ENCODE data around the gene ATG101. TPM values are rescaled to one million over a fixed set of nuclear protein-coding genes. Genes with fewer than 3 reads are reported as not detected.

The ATG101 gene
- total RNA-seq, 2 donors from 2014 or later, result 26.8 to 36.9 TPM

DNA sequence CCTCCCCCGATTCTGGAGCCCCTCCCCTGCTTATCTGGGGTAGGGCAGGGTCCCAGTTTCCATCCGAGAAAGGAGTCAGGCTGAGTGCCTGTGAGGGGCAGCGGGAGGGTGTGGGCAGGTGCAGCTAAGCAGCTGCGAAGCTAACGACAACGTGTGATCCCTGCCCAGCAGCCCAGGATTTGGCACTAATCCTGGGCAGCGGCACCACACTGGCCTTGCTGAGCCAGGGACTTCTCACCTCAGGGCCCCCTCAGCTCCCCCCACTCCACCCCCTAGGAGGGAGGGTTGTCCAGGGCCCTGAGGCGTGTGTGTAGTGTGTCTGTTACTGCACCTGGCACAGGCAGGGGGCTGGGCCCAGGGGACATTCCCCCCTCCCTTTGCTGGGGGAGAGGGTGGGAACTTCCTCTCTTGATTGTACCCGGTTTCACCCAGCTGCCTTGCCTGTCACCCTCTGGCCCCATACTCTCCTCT, 11.5 kb downstream of the ATG101 start:
- Histone ChIP-seq H3K27me3 (no peaks in the 10 kb centered on the region), H3K4me3 (no peak overlapping the region), H3K27ac (peak overlapping the region; percentile 63 to 75), H3K4me1 (peaks cover 0 to 29% of the 10 kb centered on the region in 2 donors), H3K9me3 (no peaks in the 10 kb centered on the region), H3K36me3 (peaks cover 21% of the 10 kb centered on the region)
- no peak for TF ChIP-seq CTCF (IDR thresholded peaks at IDR 0.05)
- no peak for DNase-seq (ENCODE audit: low spot score)

DNA sequence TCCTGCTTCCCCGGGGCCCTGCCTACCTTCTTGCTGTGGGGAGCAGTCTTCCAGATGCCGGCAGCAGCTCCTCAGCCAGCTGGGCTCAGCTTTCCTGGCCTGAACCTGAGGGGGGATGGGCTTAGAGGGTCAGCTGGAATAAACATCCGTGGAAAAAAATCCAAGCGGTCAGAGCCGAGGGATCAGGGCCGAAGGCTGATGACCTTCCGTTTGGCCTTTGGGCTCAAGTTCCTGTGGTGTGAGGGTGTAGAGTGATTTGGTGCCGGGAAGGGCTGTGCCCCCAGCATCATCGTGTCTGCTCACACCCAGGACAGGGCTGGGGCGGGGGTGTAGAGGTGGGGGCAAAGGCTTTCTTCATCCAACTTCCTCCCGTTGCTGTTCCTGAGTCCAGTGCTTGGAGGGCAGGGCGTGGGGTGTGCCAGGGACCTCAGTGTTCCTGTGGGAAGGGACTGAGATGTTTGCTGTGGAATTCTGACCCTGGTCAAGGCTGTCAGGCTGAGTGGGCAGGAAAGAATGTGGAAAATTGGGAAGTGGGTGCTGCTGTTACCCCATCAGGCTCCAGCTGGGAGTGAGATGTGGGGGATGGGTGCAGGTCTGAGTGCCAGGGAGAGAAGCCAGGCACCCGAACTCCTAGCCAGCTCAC, 12.4 kb downstream of the ATG101 start:
- no peaks in the 10 kb centered on the region for H3K27me3 ChIP-seq
- H3K4me3 ChIP-seq, result no peak overlapping the region
- peak overlapping the region; percentile 63 to 75 for H3K27ac ChIP-seq
- no peak for TF ChIP-seq CTCF (IDR thresholded peaks at IDR 0.05)
- H3K9me3 ChIP-seq, result no peaks in the 10 kb centered on the region
- peak; percentile 79 for DNase-seq (ENCODE audit: low spot score)
- H3K36me3 ChIP-seq, result peaks cover 12% of the 10 kb centered on the region
- peaks cover 0 to 29% of the 10 kb centered on the region in 2 donors for H3K4me1 ChIP-seq

DNA sequence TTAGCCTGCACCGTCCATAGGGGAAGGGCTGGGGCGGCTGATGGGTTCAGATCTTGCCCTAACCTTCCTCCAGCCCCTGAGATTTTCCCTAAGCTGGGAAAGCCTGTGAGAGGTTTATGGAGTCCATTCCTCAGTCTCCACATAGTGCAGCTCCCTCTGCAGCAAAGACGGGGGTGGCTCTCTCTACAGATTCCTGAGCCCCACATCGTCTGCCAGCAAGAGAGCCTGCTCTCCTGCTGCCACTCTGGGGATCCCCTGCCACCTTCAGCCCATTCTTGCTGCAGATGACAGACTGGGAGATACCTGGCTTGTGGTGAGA, 12.8 kb downstream of the ATG101 start:
- Histone ChIP-seq H3K36me3 (peaks cover 8% of the 10 kb centered on the region), H3K27ac (peak overlapping the region; percentile 63 to 75), H3K4me1 (peaks cover 0 to 29% of the 10 kb centered on the region in 2 donors), H3K9me3 (no peaks in the 10 kb centered on the region), H3K4me3 (no peak overlapping the region), H3K27me3 (no peaks in the 10 kb centered on the region)
- DNase-seq (ENCODE audit: low spot score), result no peak
- TF ChIP-seq CTCF (IDR thresholded peaks at IDR 0.05), result no peak

GRCh38 chr12:52082988-52083637, 13.3 kb downstream of the ATG101 start:
- Histone ChIP-seq H3K9me3 (no peaks in the 10 kb centered on the region), H3K27ac (peak overlapping the region; percentile 63 to 75), H3K4me1 (peaks cover 0 to 29% of the 10 kb centered on the region in 2 donors), H3K36me3 (peaks cover 3% of the 10 kb centered on the region), H3K4me3 (no peak overlapping the region), H3K27me3 (no peaks in the 10 kb centered on the region)
- peak; percentile 70 for DNase-seq (ENCODE audit: low spot score)
- TF ChIP-seq CTCF (IDR thresholded peaks at IDR 0.05), result peak; percentile 98 to 99

- DNase-seq (ENCODE audit: low spot score), result no peak
- Histone ChIP-seq H3K9me3 (no peaks in the 10 kb centered on the region), H3K27me3 (no peaks in the 10 kb centered on the region), H3K4me3 (no peak overlapping the region), H3K36me3 (no peaks in the 10 kb centered on the region), H3K4me1 (peaks cover 0 to 29% of the 10 kb centered on the region in 2 donors), H3K27ac (no peak overlapping the region)
- TF ChIP-seq CTCF (IDR thresholded peaks at IDR 0.05), result peak in 1 of 2 donors; percentile 31
Observed at GRCh38 chr12:52083638-52083996, 13.8 kb downstream of the ATG101 start.
